VCaP (cell line): ENCODE data around the gene PDZD8.

Source experiments
- H3K27ac ChIP-seq: fragments of 450-650 bp; 2 replicates; pipeline ENCODE4 v1.5.1; 2017
- TF ChIP-seq, protein P1 (sequence below): fragments of 450-650 bp; conservative IDR thresholded peaks from 2 replicates; pipeline ENCODE4 v1.5.1; 2017; ENCODE audit warnings: mild to moderate bottlenecking, moderate library complexity

PDZD8 gene

DNA sequence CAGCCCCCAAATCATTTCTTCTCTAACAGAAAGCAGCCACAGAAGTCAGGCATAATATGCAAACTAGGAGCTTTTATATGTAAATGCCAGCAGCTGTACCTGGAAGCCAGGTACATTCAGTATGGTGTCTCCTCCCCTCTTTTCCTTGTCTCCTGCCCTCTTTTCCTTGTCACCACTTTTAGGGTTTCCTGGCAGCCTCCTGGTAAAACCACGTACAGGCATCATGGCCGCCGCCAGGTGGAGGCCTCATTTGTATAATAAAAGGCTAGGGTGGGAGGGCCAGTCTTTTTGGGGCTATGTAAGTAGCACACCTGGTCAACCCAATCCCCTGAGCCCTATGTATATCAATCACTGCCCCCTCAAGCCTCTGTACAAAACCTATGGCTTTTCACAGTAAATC lies 28.7 kb downstream of the PDZD8 start:
- TF ChIP-seq, protein P1, sequence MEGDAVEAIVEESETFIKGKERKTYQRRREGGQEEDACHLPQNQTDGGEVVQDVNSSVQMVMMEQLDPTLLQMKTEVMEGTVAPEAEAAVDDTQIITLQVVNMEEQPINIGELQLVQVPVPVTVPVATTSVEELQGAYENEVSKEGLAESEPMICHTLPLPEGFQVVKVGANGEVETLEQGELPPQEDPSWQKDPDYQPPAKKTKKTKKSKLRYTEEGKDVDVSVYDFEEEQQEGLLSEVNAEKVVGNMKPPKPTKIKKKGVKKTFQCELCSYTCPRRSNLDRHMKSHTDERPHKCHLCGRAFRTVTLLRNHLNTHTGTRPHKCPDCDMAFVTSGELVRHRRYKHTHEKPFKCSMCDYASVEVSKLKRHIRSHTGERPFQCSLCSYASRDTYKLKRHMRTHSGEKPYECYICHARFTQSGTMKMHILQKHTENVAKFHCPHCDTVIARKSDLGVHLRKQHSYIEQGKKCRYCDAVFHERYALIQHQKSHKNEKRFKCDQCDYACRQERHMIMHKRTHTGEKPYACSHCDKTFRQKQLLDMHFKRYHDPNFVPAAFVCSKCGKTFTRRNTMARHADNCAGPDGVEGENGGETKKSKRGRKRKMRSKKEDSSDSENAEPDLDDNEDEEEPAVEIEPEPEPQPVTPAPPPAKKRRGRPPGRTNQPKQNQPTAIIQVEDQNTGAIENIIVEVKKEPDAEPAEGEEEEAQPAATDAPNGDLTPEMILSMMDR, result no peak
- no peak overlapping the region for H3K27ac ChIP-seq

DNA sequence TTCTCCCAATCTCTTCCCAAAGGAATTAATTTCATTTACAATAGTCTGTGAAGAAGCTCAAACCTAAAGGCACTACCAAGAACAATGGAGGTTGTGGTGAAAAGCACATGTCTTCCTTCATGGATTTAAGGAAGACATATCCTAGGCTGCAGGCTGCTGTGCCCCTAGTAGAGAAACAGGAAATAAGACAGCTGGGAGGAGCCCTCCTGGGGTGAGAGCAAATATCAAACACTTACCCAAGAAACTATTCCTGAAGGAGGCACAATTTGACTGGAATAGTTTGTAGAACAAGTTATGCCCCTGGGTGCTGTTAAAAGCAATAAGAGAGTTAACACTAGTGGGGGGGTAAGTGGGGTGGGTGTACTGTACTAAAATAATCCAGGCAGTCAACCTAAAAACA lies 30.1 kb downstream of the PDZD8 start:
- TF ChIP-seq, protein P1, result no peak
- H3K27ac ChIP-seq, result no peak overlapping the region

DNA sequence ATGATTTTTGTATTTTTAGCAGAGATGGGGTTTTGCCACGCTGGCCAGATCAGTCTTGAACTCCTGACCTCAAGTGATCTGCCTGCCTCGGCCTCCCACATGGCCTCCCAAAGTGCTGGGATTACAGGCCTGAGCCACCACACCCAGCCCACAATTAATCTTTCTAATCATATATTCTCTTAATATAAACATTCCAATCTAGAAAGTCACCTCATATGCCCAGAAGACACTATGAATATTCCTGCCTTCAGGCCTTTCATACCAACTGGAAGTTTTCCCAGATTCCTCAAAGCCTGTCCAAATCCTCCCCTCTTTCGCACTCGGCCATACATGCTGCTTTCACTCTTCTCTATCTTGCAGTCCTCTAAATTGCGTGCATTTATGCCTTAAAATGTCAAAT lies 32.6 kb downstream of the PDZD8 start:
- H3K27ac ChIP-seq, result no peak overlapping the region
- TF ChIP-seq, protein P1, result no peak

DNA sequence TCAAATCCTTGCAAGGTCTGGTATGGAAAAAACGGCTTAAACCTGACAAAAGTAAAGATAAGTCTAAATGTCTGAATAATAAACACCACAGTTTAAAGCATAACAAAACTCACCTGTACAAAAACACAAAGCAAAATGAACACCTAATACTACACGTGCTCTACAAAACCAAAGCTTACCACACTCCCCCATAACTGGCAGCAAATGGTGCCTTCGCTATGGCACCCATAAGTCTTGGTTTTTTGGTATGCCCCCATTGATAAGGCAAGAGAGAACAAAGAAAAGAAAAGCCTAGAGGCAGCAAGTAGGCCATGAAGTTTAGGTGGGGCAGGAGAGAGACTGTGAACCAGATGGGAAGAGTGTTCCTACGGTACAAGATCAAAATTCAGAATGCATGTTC lies 34.2 kb downstream of the PDZD8 start:
- no peak overlapping the region for H3K27ac ChIP-seq
- TF ChIP-seq, protein P1, result no peak

DNA sequence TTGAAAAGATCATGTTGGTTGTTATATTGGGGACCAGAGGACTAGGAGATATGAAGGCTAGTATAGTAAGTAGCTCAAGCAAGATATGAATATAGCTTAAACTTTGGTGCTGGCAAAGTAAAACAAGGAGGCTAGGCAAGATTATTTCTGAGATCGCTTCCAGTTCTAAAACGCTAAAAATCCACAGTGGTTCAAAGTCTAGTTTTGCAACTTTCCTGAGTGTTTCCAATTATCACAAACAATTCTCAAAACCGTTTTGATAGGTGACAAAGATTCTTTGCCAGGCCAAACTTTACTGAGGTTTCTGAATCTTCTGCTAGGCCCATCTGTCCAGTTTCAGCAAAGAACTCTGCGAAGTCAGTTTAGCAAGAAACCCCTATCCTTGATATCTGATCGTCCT lies 35.3 kb downstream of the PDZD8 start:
- no peak overlapping the region for H3K27ac ChIP-seq
- TF ChIP-seq, protein P1, result no peak

DNA sequence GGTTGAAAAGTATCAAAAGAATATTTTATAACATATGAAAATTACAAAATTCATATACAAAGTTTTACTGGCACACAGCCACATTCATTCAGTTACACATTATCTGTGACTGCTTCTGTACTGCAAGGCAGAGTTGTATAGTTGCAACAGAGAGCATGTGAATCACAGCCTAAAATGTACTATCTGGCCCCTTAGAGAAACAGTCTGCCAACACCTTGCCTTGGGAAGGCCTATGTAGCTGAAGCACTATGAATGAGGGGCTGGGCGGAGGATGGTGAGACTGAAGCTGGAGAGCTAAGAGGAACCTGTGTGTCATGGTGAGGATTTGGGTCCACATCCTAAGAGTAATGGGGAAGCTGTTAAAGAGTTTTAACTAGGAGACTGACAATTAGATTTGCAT lies 35.7 kb downstream of the PDZD8 start:
- TF ChIP-seq, protein P1, result no peak
- no peak overlapping the region for H3K27ac ChIP-seq

DNA sequence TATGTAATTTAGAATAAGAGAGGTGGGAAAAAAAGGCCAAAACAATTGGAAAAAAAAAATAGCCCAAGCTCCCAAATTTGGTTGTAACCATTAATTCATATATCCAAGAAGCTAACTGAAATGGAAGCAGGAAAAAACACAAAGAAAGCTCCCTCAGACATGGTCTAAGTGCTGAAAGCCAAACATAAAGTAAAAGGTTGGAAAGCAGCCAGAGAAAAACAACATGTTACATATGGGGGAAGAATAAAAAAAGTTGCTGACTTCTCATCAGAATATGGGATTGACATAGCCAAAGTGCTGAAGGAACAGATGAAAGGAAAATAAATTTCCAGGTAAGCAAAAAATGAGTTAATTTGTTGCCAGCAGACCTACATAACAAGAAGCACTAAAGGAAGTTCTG lies 40.3 kb downstream of the PDZD8 start:
- TF ChIP-seq, protein P1, result no peak
- H3K27ac ChIP-seq, result no peak overlapping the region

DNA sequence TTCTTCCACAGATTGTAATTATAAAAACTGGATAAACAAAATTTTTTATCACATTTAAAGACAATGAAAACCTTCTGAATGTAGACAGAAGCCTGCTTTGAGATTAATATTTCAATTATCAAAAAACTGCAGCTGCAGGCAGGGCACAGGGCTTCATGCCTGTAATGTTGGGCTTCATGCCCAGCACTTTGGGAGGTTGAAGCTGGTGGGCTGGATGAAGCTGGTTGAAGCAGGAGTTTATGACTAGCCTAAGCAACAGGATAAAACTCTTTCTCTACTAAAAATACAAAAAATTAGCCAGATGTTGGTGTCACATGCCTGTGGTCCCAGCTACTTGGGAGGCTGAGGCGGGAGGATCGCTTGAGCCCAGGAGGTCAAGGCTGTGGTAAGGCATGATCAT lies 41.2 kb downstream of the PDZD8 start:
- H3K27ac ChIP-seq, result no peak overlapping the region
- TF ChIP-seq, protein P1, result no peak
